HG03139 (cell line): Measurements from ENCODE around the gene TXNDC11.

ENCODE experiments used
- ATAC-seq: cut with Tn5 transposase; IDR thresholded peaks from one replicate; pipeline ENCODE4 v1.9.1; 2021; ENCODE audit not compliant: unreplicated experiment

Gene TXNDC11

DNA sequence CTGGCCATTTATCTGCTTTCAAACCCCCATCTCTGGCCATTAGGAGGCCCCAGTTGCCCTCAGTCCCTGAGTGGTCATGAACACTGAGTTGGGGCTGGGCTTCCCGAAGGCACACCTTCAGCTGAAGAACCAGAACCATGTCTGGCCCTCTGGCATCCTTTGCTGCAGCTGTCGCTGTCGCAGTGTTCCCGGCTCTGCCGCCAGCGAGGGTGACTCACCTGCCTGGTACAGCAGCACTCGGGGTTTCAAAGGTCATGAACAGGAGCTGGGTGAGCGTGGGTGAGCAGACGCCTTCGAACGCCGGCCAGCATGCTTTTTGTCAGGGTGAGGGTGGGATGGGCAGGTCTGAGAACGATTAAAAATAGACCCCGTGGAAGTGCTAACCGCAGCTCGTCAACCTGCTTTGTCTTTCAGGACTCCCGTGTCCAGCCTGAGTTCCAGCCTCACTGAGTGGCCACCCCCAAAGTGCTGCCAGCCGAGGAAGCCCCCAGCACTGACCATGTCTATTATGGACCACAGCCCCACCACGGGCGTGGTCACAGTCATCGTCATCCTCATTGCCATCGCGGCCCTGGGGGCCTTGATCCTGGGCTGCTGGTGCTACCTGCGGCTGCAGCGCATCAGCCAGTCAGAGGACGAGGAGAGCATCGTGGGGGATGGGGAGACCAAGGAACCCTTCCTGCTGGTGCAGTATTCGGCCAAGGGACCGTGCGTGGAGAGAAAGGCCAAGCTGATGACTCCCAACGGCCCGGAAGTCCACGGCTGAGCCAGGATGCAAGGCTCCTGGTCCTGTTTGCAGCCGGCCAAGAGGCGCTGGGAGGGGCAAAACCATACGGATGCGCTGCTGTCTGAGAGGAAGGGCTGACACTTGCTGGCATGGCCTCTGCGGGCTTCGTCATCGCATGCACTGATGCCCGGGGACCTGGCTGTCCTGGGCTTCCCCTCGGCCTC, 66.8 kb downstream of the TXNDC11 start:
- ATAC-seq = no peak

DNA sequence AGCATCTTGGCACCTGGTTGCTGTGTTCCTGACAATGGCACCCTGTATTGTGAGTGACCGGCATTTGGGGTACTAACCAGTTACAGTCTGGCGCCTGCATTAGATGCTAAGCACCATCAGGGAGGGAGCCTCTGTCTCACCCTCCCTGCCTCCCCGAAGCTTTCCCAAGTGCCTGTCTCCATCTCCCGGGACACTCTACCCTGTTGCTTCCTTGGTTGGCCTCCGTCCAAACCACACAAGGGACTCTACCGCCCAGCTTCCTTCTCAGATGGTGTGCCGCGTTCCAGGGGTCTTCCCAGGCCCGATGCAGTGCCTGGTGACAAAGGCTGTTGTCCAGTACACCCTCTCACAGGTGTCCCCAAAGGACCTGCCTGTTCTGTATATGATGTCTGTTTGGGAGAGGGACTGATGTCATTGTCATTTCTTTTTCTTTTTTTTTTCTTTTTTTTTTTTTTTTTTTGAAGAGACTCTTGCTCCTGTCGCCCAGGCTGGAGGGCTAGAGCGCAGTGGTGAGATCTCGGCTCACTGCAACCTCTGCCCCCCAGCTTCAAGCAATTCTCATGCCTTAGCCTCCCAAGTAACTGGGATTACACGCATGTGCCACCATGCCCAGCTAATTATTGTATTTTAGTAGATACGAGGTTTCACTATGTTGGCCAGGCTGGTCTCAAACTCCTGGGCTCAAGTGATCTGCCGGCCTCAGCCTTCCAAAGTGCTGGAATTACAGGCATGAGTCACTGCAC, 67.7 kb downstream of the TXNDC11 start:
- no peak for ATAC-seq

- no peak for ATAC-seq
Measured at GRCh38 chr16:11674001-11674817, 68.4 kb downstream of the TXNDC11 start.

DNA sequence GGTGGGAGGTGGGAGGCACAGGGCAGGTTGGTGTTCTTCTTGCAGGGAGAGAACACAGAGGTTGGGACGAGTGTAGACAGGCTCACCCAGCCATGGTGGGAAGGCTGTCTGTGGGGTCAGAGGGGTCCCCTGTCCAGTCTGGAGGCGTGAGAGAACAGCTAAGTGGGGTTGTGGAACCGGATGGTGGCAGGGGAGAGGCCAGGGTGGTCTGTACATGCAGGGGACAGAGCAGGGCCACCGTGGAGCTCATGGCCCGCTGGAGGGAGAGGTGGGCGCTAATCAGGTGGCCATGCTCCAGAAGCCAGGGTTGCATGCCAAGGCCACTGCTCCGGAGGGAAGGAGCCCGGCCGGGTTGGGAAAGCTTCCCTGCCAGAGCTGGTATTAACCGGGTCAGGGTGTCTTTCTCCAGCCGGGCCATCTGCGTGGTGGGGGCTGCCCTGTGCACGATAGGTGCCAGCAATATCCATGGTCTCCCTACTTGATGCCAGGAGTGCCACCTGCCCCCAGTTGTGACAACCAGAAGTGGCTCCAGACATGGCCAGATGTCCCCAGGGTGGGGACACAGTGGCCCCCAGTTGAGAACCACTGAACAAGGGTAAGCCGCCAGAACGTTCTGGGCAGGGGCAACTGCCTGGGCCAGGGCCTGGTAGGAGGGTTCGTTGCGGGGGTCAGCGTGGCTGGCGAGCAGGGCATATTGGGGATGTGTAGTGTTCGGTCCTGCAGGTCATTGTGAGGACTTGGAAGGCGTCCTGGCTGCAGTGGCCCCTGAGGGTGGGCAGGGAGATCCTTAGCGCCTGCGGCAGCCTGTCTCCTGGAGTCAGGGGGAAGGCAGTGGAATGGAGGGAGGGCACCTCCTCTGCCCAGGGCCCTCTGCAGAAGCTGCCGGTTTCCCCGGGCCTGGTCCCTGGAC, 69.3 kb downstream of the TXNDC11 start:
- no peak for ATAC-seq

- ATAC-seq = no peak
Measured at GRCh38 chr16:11672206-11673090, 70.2 kb downstream of the TXNDC11 start.

DNA sequence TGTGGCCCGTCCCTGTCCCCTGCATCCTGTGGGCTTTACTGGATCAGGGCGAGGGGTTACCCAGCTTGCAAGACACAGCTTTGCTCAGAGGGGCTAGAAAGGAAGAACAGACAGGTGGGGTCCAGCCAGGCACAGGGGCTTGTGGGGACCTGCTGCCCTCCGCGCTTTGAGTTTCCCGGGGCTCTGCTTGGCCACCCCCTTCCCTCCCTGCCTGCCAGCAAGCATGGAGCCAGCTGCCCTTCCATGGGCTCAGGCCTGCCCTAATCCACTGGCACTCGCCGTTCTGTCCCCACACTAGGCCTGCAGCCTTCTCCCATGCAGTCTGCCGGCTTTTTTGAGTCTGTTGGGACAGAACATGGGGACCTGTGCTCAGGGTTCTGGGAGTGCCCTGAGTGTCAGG, 71.0 kb downstream of the TXNDC11 start:
- no peak for ATAC-seq

DNA sequence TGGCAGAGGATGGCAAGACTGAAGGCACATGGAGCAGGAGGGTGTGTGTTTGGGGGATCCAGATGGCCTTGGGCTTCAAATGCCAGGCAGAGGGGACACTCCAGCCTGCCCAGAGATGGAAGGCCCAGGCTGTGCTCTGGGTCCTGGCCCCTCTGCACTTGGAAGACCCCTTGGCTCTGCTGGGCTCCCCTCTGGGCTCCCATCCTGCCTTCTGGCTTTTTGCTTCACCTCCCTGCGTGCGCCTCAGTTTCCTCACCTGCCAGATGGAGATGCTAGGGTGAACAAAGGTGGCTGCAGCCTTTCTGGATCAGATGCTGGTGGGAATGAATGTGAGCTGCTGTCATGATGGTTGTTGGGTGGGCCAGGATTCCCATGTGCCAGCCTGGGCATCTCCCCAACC, 71.4 kb downstream of the TXNDC11 start:
- ATAC-seq = no peak

DNA sequence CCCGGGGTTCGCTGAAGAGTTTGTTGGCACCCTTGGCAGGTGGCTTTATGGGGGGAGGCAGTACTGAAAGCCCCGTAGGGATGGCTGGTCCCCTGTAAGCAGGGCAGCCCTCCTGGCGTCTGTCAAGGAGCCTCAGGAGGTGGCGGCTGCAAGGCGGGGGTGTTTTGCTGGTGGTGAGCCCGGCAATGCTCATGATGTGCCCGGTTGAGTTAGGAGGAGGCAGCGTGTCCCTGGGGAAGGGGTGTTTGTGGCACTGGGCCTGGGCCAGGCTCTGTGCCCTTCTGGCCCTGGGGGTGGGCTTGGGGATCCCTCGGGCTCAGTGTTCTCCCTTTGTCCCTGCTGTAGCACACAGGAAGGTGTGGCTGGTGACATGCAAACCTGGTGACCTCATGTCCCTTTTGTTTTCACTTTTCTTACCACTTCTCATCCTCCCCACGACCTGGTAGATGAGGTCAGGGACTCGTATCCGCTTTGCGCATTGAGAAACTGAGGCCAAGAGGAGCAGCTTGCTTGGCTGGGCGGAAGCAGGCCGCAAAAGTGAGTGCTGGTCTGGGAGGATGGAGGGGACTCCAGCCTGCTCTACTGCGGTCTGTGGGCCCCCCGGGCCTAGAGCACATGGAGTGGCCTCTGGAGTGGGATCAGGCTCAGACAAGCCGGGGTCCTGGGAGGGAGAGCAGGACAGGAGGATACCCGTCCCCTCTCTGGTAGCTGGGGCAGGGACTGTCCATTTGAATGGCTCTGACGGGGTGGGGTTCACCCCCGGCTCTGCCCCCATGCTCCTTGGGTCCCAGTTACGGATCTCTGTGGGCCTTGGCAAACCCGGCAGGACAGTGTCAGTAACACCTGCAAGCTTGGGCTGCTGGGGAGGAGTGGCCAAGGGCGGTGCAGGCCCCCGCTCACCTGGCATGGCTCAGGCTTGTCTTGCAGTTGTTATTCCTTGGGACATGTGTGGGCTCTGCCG, 72.2 kb downstream of the TXNDC11 start:
- ATAC-seq = no peak

DNA sequence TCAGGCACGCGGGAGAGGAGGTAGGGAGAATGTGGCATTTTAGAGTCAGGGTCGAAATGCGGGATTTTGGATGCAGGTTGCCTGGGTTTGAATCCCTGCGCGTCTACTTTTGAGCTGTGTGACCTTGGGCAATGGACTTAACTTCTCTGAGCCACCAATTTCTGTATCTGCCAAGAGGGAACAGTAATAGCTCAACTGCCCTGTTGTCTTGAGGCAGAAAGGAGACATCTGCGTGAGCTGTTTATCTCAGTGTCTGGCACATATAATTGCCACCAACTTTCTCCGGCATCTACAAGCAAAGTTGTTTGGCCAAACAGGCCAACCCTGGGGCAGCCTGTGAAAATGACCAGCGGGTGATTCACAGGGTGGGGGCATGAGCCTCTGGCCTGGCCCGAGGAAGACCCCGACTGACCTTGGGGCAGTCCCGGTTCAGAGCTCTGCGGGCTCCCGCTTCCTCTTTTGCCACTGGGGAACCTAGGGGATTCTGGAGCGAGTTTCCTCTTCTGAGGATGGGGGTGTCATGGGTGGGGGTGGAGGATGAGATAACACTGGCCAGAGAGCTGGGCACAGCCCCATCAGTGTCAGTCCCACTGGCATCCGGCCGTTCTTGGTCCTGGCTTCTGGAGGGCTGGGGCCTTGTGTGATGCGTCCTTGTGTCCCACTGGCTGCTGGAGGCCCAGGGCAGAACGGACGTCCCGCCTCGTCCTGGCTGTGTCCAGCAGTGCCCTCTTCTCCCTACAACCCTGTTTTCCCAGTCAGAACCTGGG, 73.1 kb downstream of the TXNDC11 start:
- ATAC-seq = no peak

GRCh38 chr16:11668623-11669379, 73.9 kb downstream of the TXNDC11 start:
- ATAC-seq = no peak

DNA sequence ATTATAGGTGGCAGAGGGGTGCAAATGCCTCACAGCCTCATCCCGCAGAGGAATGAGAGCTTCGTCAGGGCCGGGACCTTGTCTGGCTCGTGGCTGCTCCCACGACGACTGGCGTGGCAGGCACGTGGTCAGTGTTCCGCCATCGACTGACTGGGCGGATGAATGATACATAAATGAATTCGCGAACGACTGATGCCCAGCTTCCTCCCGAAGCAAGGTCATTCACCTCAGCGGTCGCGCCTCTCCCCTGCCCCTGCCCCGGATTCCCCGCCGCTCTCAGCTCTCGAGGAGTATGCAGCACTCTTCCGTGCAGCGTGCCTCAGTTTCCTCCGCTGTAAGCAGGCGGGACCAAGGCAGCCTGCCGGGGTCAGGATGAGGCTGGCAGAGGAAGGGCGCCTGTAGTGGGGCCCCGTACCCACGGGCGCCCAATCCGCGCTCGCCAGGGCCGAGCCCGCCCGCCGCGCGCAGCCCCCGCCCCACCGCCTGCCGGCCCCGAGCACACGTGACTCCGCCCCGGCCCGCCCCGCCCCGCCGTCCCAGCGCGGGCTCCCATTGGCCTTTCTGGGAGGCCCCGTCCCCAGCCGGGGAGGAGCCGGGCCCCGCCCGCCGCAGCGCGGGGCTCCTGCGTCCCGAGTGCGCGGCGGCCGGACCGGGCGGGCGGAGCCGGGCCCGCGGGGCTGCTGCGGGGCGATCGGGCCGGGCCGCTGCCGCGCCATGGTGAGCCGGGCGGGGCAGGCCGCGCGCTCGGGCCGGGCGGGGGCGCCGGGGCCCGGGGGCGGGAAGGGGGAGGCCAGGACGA, 74.6 kb downstream of the TXNDC11 start, which contains the start of gene SNN:
Gene SNN (plus strand): TSS at position 632 of the 799 bp plus-strand sequence. CDS start 7,605 bp downstream, outside the sequence.
- ATAC-seq = peak; percentile 52

DNA sequence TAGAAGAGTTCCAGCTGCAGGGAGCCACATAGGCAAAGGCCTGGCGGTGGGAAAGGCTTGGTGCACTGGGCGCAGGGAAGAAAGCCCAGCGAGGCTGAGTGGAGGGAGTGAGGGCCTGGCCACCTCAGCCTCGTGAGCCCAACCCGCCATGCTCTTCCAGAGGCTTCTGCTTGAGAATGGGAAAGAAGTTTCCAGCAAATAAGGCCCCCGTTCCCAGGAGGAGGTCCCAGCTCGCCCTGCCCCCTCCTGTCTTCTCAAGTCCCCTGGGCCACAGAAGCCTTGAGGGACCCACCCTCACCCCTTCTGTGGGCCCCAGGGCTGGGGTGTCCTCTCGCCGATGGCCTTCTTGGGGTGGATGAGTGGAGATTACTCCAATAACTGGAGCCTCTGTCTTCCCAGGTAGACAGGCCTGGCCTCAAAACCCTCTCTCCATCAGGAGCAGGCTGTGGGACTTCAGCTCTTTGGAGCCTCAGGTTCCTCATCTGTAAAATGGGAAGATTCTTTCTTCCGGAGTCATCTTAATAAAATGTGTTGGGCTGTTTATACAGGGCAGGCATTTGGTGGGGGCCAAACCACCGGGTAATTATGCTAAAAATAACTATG, 75.3 kb downstream of the TXNDC11 start:
- ATAC-seq = no peak

DNA sequence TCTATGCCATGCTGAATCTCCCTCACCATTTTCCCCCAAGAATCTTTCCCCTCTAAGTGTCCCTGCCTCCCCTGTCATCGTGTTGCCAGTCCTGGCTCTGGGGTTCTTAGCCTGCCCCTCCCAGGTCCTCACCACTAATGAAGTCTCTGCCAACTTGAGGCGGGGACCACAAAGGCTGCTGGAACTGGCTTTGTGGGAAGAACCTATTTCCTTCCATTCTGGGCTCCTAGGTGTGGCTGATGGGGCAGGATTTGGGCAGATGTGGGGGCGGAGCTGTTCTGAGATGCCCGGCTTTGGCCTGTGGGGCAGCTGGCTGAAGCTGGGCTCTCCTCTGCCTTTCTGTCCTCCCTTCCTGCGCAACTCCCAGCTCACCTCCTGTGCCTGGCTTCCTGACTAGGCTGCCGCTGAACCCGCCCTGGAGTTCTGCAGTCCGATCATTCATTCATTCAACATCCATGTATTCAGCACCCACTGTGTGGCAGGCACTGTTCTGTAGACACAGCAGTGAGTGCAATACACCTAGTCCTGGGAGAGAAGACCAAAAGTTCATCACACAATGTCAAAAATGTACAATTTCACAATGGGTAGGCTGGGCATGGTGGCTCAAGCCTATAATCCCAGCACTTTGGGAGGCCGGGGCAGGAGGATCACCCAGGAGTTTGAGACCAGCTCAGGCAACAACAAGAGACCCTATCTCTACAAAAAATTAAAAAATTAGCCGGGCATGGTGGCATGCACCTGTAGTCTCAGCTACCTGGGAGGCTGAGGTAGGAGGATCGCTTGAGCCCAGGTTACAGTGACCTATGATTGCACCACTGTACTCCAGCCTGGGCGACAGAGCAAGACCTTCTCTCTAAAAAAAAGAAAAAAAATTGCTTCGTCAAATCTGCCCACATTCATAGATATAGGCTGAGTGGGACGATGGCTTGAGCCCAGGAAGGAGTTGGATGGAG, 76.3 kb downstream of the TXNDC11 start:
- ATAC-seq = no peak

GRCh38 chr16:11665071-11665491, 77.6 kb downstream of the TXNDC11 start:
- no peak for ATAC-seq
